Mucosa of rectum (tissue), 2 donors: ENCODE results near the gene CHCHD1.

Experiments
- H3K27ac ChIP-seq, 2 donors: one replicate each; pipeline ENCODE4 v1.7.0; 2013; ENCODE audit warnings: inconsistent platforms in 2 of 2, low read depth in 2 of 2, low read length in 2 of 2
- H3K27me3 ChIP-seq, 2 donors: one replicate each; pipeline ENCODE4 v1.7.0; 2013; ENCODE audit warnings: low read length in 2 of 2; ENCODE audit not compliant: control insufficient read depth in 2 of 2, insufficient read depth in 2 of 2
- H3K36me3 ChIP-seq, 2 donors: one replicate each; pipeline ENCODE4 v1.7.0; 2013; ENCODE audit warnings: low read length in 2 of 2; ENCODE audit not compliant: control insufficient read depth in 2 of 2, insufficient read depth in 2 of 2
- H3K4me1 ChIP-seq, 2 donors: one replicate each; pipeline ENCODE4 v1.7.0; 2013; ENCODE audit warnings: low read length in 2 of 2, mild to moderate bottlenecking in 1 of 2; ENCODE audit not compliant: control insufficient read depth in 2 of 2, insufficient read depth in 2 of 2
- H3K4me3 ChIP-seq, 2 donors: one replicate each; pipeline ENCODE4 v1.7.0; 2013; ENCODE audit warnings: low read length in 2 of 2
- H3K9ac ChIP-seq, 2 donors: one replicate each; pipeline ENCODE4 v1.7.0; 2013; ENCODE audit warnings: low read length in 2 of 2, low read depth in 1 of 2, mild to moderate bottlenecking in 1 of 2
- H3K9me3 ChIP-seq, 2 donors: one replicate each; pipeline ENCODE4 v1.7.0; 2013; ENCODE audit warnings: low read length in 2 of 2; ENCODE audit not compliant: control insufficient read depth in 2 of 2
- donor health status: healthy.
- donor health status: Normal muscosa, but diverticular disease.

CHCHD1 gene

GRCh38 chr10:73809061-73809818 lies 27.4 kb downstream of the CHCHD1 start:
- H3K27me3 ChIP-seq, result no peaks in the 10 kb centered on the region
- no peak overlapping the region for H3K27ac ChIP-seq
- no peak overlapping the region for H3K9ac ChIP-seq
- H3K9me3 ChIP-seq, result no peaks in the 10 kb centered on the region
- H3K4me1 ChIP-seq, result peaks cover 3 to 5% of the 10 kb centered on the region in 2 donors
- H3K4me3 ChIP-seq, result no peak overlapping the region
- H3K36me3 ChIP-seq, result peaks cover 43 to 44% of the 10 kb centered on the region in 2 donors

- H3K27ac ChIP-seq, result peak overlapping the region in 1 of 2 donors; percentile 85
- no peaks in the 10 kb centered on the region for H3K27me3 ChIP-seq
- H3K36me3 ChIP-seq, result peaks cover 47 to 51% of the 10 kb centered on the region in 2 donors
- peak overlapping the region; percentile 79 to 80 for H3K4me3 ChIP-seq
- H3K4me1 ChIP-seq, result peaks cover 3 to 5% of the 10 kb centered on the region in 2 donors
- H3K9ac ChIP-seq, result peak overlapping the region; percentile 72 to 82
- no peaks in the 10 kb centered on the region for H3K9me3 ChIP-seq
These were observed 28.5 kb downstream of the CHCHD1 start for GRCh38 chr10:73810358-73810734.

- H3K9ac ChIP-seq, result peak overlapping the region; percentile 72 to 82
- H3K9me3 ChIP-seq, result no peaks in the 10 kb centered on the region
- no peaks in the 10 kb centered on the region for H3K27me3 ChIP-seq
- H3K36me3 ChIP-seq, result peaks cover 46% of the 10 kb centered on the region in 2 donors
- H3K4me3 ChIP-seq, result peak overlapping the region; percentile 79 to 80
- H3K4me1 ChIP-seq, result peaks cover 3 to 5% of the 10 kb centered on the region in 2 donors
- peak overlapping the region; percentile 76 to 85 for H3K27ac ChIP-seq
These were observed 29.1 kb downstream of the CHCHD1 start for GRCh38 chr10:73810735-73811465.

- Histone ChIP-seq H3K36me3 (peaks cover 37 to 42% of the 10 kb centered on the region in 2 donors), H3K27me3 (no peaks in the 10 kb centered on the region), H3K27ac (no peak overlapping the region), H3K4me3 (no peak overlapping the region), H3K4me1 (peaks cover 3 to 5% of the 10 kb centered on the region in 2 donors), H3K9me3 (no peaks in the 10 kb centered on the region), H3K9ac (no peak overlapping the region)
These were observed 30.8 kb downstream of the CHCHD1 start for GRCh38 chr10:73812657-73813056.

- Histone ChIP-seq H3K4me1 (peaks cover 3 to 5% of the 10 kb centered on the region in 2 donors), H3K9ac (no peak overlapping the region), H3K36me3 (peaks cover 31 to 41% of the 10 kb centered on the region in 2 donors), H3K27ac (no peak overlapping the region), H3K27me3 (no peaks in the 10 kb centered on the region), H3K4me3 (no peak overlapping the region), H3K9me3 (no peaks in the 10 kb centered on the region)
These were observed 31.5 kb downstream of the CHCHD1 start for GRCh38 chr10:73813333-73813732.

- Histone ChIP-seq H3K4me1 (peaks cover 5 to 6% of the 10 kb centered on the region in 2 donors), H3K27ac (no peak overlapping the region), H3K4me3 (no peak overlapping the region), H3K9me3 (no peaks in the 10 kb centered on the region), H3K36me3 (peaks cover 28 to 38% of the 10 kb centered on the region in 2 donors), H3K27me3 (no peaks in the 10 kb centered on the region), H3K9ac (no peak overlapping the region)
These were observed 32.5 kb downstream of the CHCHD1 start for GRCh38 chr10:73814276-73814895.

GRCh38 chr10:73814896-73815718 lies 33.3 kb downstream of the CHCHD1 start:
- H3K4me3 ChIP-seq, result no peak overlapping the region
- H3K9me3 ChIP-seq, result no peaks in the 10 kb centered on the region
- H3K36me3 ChIP-seq, result peaks cover 28 to 38% of the 10 kb centered on the region in 2 donors
- no peak overlapping the region for H3K27ac ChIP-seq
- no peak overlapping the region for H3K9ac ChIP-seq
- no peaks in the 10 kb centered on the region for H3K27me3 ChIP-seq
- peaks cover 10 to 13% of the 10 kb centered on the region in 2 donors for H3K4me1 ChIP-seq

- H3K4me1 ChIP-seq, result peaks cover 7 to 12% of the 10 kb centered on the region in 2 donors
- H3K9me3 ChIP-seq, result no peaks in the 10 kb centered on the region
- no peak overlapping the region for H3K4me3 ChIP-seq
- H3K36me3 ChIP-seq, result peaks cover 28 to 38% of the 10 kb centered on the region in 2 donors
- no peak overlapping the region for H3K27ac ChIP-seq
- no peaks in the 10 kb centered on the region for H3K27me3 ChIP-seq
- H3K9ac ChIP-seq, result no peak overlapping the region
These were observed 33.8 kb downstream of the CHCHD1 start for GRCh38 chr10:73815719-73816030.

GRCh38 chr10:73816917-73817729 lies 35.3 kb downstream of the CHCHD1 start:
- no peak overlapping the region for H3K9ac ChIP-seq
- peak overlapping the region in 1 of 2 donors; percentile 9 for H3K27ac ChIP-seq
- peaks cover 6 to 12% of the 10 kb centered on the region in 2 donors for H3K4me1 ChIP-seq
- no peaks in the 10 kb centered on the region for H3K27me3 ChIP-seq
- H3K36me3 ChIP-seq, result peaks cover 28 to 38% of the 10 kb centered on the region in 2 donors
- no peaks in the 10 kb centered on the region for H3K9me3 ChIP-seq
- no peak overlapping the region for H3K4me3 ChIP-seq
